Activated CD8-positive, alpha-beta T cell treated with anti-CD3 and anti-CD28 coated beads for 36 hours (primary cell): ENCODE measurements around the gene RTL10. TPM values are rescaled to one million over a fixed set of nuclear protein-coding genes. Genes with fewer than 3 reads are reported as not detected.

ENCODE experiments used
- ATAC-seq: fragments of 200-7000 bp; cut with Tn5 transposase; one replicate; pipeline ENCODE4 v1.10.0; 2021; ENCODE audit warnings: mild to moderate bottlenecking, moderate library complexity
- CTCF ChIA-PET: fragments of 350-600 bp; sonication (Branson Sonifier 250); formaldehyde crosslinking; loops from one replicate; lab custom pipeline; 2021; ENCODE audit warnings: antibody characterized with exemption; lab: Charles Lee
- POLR2A ChIA-PET: fragments of 350-600 bp; sonication (Branson Sonifier 250); formaldehyde crosslinking; loops from one replicate; lab custom pipeline; 2021; ENCODE audit warnings: antibody characterized with exemption; lab: Charles Lee
- DNase-seq: peaks from one replicate; pipeline ENCODE4 v3.0.0-alpha.2; 2020
- H3K27ac Mint-ChIP-seq: one replicate; pipeline ENCODE4 v1.8.0; 2021; ENCODE audit warnings: mild to moderate bottlenecking, mixed read lengths
- H3K27me3 Mint-ChIP-seq: one replicate; pipeline ENCODE4 v1.8.0; 2021; ENCODE audit warnings: mixed read lengths
- H3K36me3 Mint-ChIP-seq: one replicate; pipeline ENCODE4 v1.8.0; 2021; ENCODE audit warnings: low read depth, mixed read lengths
- H3K4me1 Mint-ChIP-seq: one replicate; pipeline ENCODE4 v1.8.0; 2021; ENCODE audit warnings: low read depth, mixed read lengths
- H3K4me3 Mint-ChIP-seq: one replicate; pipeline ENCODE4 v1.8.0; 2021; ENCODE audit warnings: mild to moderate bottlenecking, moderate library complexity, mixed read lengths
- H3K9me3 Mint-ChIP-seq: one replicate; pipeline ENCODE4 v1.8.0; 2021; ENCODE audit warnings: mixed read lengths
- CTCF ChIP-seq: fragments of 200-600 bp; IDR thresholded peaks from one replicate; pipeline ENCODE4 v1.8.0; 2022; ENCODE audit warnings: antibody characterized with exemption, mild to moderate bottlenecking
- intact Hi-C: fragments of 100-400 bp; cut with micrococcal nuclease; formaldehyde crosslinking; loops from one replicate; pipeline ENCODE4 v1.10.0; 2022
- total RNA-seq, 2 experiments: library from RNA; stranded (reverse); gene quantifications; one replicate each; pipeline ENCODE4 v1.2.3, GENCODE V29; 2021

Gene RTL10
- total RNA-seq, 2 experiments from 2014 or later = 14.7 to 17.4 TPM

- Mint-ChIP-seq H3K27me3 (no peaks in the 10 kb centered on the region), H3K4me1 (peaks cover 80% of the 10 kb centered on the region), H3K36me3 (peaks cover 13% of the 10 kb centered on the region), H3K4me3 (peak overlapping the region; percentile 73), H3K27ac (peak overlapping the region; percentile 97), H3K9me3 (no peaks in the 10 kb centered on the region)
- POLR2A ChIA-PET = interaction anchor here (0.6 to 8.8 kb wide), 9 partner anchors 14 to 160 kb away, joined by 3 to 96 read pairs (median 3); partner anchors contain the start of genes COMT, GNB1L, RTL10 and TXNRD2
- CTCF ChIA-PET = interaction anchor here (0.9 to 2.5 kb wide), 10 partner anchors 10 to 160 kb away, joined by 3 to 11 read pairs (median 4); partner anchors contain the start of genes GNB1L and RTL10
- no peak for TF ChIP-seq CTCF
- ATAC-seq (no peak), DNase-seq (peak; percentile 35)
- intact Hi-C loops = loop anchor here (5.0 kb wide), 1 partner anchor 33 kb away; no protein-coding TSS in a partner anchor
These were observed 36.0 kb upstream of the RTL10 start for GRCh38 chr22:19890502-19891316.

GRCh38 chr22:19889951-19890350, 35.3 kb upstream of the RTL10 start:
- ChIA-PET CTCF (interaction anchor here (1.0 to 1.5 kb wide), 5 partner anchors 11 to 57 kb away, joined by 3 to 6 read pairs (median 3); no protein-coding TSS in a partner anchor), POLR2A (interaction anchor here (0.6 to 8.8 kb wide), 7 partner anchors 13 to 131 kb away, joined by 3 to 96 read pairs (median 3); partner anchors contain the start of genes COMT, GNB1L, RTL10 and TXNRD2)
- no peak for TF ChIP-seq CTCF
- Mint-ChIP-seq H3K27ac (peak overlapping the region; percentile 97), H3K36me3 (peaks cover 11% of the 10 kb centered on the region), H3K9me3 (no peaks in the 10 kb centered on the region), H3K4me1 (peaks cover 77% of the 10 kb centered on the region), H3K4me3 (peak overlapping the region; percentile 13), H3K27me3 (no peaks in the 10 kb centered on the region)
- DNase-seq = peak; percentile 72
- intact Hi-C loops = loop anchor here (5.0 kb wide), 1 partner anchor 33 kb away; no protein-coding TSS in a partner anchor
- ATAC-seq = no peak

- DNase-seq = no peak
- POLR2A ChIA-PET = interaction anchor here (8.8 kb wide), 1 partner anchor 33 kb away, joined by 96 read pairs; the partner anchor contains the start of genes GNB1L and RTL10
- TF ChIP-seq CTCF = no peak
- Mint-ChIP-seq H3K36me3 (peaks cover 3% of the 10 kb centered on the region), H3K4me1 (peaks cover 63% of the 10 kb centered on the region), H3K27ac (no peak overlapping the region), H3K4me3 (no peak overlapping the region), H3K9me3 (no peaks in the 10 kb centered on the region), H3K27me3 (no peaks in the 10 kb centered on the region)
- intact Hi-C loops = no loop called here
- no peak for ATAC-seq
- CTCF ChIA-PET = interaction anchor here (0.7 kb wide), 1 partner anchor 22 kb away, joined by 3 read pairs; no protein-coding TSS in a partner anchor
These were observed 33.6 kb upstream of the RTL10 start for GRCh38 chr22:19888131-19888746.

- intact Hi-C loops = no loop called here
- H3K9me3 Mint-ChIP-seq = no peaks in the 10 kb centered on the region
- ChIA-PET CTCF (interaction anchor here (0.8 to 4.6 kb wide), 6 partner anchors 9 to 156 kb away, joined by 3 to 26 read pairs (median 6); no protein-coding TSS in a partner anchor), POLR2A (interaction anchor here (0.9 to 8.8 kb wide), 6 partner anchors 9 to 37 kb away, joined by 3 to 96 read pairs (median 4); partner anchors contain the start of genes GNB1L and RTL10)
- DNase-seq (no peak), ATAC-seq (no peak)
- peaks cover 3% of the 10 kb centered on the region for H3K36me3 Mint-ChIP-seq
- H3K27ac Mint-ChIP-seq = peak overlapping the region; percentile 82
- no peaks in the 10 kb centered on the region for H3K27me3 Mint-ChIP-seq
- no peak overlapping the region for H3K4me3 Mint-ChIP-seq
- TF ChIP-seq CTCF = no peak
- H3K4me1 Mint-ChIP-seq = peaks cover 55% of the 10 kb centered on the region
These were observed 32.7 kb upstream of the RTL10 start for GRCh38 chr22:19887256-19887985.
